HG02798 (cell line): ENCODE measurements around the gene NGF.
A peak's percentile ranks its signal among the peaks of the same experiment; 100 is the strongest.
"Not testable (repeated sequence)": the region's sequence is repeated elsewhere in the genome, so short reads cannot be mapped to it uniquely, and the experiment has no call there.

Source experiments
- ATAC-seq: cut with Tn5 transposase; IDR thresholded peaks from one replicate; pipeline ENCODE4 v1.9.1; 2021; ENCODE audit warnings: mild to moderate bottlenecking; ENCODE audit not compliant: unreplicated experiment, poor library complexity

NGF gene

DNA sequence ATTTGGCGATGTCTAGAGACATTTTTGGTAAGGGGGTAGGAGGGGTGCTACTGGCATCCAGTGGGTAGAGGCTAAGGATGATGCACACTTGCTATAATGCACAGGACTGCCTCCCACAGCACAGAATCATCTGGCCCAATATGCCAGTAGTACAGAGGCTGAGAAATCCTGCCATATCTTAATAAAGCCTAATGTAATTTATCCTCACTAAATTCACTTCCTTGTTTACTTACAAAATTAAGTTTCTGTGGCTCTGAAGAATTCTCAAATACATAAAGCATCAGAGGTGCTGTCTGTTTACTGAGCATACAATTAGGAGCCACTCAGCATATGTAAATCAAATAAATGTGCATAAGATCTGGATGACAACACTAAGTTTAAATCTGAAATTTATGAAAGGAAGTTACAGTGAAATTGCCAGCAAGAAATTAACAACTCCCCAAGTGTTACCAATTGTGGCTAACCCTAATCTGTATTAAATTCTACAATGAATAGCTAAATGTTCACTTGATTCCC is 26.5 kb downstream of the NGF start:
- ATAC-seq = no peak

DNA sequence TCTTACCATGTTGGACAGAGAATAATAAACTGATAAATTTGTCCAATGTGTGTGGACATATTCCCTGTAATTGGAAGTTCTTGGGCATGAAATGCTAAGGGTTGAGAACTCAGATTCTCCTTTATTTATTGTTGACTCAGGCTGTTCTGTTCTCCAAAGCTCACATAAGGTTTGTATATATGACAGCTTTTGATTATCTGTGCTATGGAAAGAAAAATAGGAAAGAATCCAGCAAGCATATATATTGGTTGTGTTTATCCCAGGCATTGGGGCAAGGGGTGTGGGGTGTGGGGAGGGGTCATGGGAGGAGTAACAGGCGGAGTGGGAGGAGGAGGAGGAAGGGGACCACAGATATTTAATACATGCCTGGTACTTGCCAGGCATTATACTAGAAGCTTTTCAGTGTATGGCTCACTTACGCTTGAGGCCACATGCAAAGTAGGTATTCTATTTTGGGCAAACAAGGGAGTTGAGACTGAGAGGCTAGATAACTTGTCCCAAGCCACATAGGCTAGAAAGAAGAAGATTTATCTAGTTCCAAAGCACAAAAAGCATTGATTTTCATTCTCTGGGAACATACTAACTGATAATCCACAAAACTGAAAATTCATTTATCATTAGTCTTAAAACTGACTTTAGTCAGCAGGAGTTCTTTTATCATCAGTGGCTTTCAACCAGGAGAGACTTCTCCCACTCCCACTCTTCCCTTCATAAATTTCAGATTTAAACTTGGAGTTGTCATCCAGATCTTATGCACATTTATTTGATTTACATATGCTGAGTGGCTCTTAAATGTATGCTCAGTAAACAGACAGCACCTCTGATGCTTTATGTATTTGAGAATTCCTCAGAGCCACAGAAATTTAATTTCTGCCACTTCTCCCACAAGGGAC is 27.2 kb downstream of the NGF start:
- peak; percentile 39 for ATAC-seq

DNA sequence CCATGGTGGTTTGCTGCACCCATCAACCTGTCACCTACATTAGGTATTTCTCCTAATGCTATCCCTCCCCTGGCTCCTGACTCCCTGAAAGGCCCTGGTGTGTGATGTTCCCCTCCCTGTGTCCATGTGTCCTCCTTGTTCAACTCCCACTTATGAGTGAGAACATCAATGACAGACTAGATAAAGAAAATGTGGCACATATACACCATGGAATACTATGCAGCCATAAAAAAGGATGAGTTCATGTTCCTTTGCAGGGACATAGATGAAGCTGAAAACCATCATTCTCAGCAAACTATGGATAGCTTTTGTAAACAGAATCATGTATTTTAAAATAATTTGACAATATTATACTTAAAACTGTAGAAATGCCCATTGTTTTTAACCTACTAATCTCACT is 28.5 kb downstream of the NGF start:
- not testable (repeated sequence) for ATAC-seq

DNA sequence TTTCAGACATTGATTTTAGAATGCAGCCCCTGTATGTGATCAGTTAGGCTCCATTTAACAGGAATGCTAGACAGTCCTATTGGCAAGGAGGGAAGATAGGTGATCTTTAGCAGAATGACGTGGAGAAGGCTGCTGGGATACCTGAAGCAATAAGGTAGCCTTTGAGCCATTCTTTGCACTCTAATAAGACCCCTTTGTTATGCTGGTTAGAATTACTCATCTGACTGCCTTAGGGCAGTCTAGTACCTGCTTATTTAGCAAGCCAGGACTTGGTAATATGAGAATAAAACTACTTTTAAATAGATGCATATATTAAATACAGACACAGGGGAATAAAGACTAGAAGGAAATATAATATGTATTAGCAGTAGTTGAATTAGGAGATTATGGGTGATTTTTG is 29.1 kb downstream of the NGF start:
- no peak for ATAC-seq

DNA sequence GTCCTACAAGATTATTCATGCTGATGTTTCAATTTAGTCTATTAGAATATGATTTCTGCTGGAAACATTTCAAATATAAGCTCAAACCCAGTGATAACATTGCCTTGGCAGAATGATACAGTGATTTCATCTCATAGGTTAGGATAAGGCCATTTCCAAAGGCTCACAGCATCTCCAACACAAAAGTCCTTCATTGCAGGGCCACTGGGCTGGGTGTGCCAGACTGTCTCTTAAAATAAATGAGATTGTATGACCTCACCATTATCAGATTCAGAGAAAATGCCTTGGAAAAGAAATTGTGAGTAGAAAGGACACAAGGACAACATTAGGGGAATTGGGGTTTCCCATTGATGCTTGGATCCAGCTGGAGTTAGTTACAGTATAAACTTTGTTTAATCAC is 30.4 kb downstream of the NGF start:
- no peak for ATAC-seq

DNA sequence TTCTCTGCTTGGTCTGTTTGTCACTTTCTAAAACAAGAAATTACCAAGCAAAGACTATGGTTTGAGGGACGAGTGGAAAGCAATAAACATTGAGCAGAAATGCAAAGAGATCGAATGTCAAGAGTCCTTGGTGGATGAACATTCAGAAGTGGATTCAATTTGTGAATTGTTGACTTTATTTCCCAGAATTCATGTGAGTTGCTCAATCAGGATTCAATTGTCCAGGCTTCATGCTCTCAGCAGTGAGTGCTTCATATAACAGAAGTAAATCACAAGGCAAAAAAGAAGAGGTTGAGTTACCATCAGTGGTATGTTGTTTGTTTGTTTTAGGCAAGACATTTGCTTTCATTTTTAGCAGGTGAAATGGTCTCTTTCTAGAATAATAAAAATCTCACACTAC is 31.9 kb downstream of the NGF start:
- no peak for ATAC-seq

DNA sequence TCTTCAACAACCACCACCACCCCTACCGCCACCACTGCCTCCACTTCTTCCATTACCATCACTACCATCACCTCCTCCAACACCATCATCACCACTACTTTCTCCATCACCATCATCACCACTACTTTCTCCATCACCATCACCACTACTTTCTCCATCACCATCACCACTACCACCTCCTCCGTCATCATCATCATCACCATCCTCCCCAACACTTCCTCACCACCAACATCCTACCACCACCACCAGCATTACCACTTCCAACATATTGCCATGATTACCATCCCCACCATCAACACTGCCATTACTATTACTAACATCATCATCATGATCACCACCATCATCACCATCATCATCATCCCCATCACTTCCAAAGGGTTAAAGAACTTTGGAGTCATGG is 34.7 kb downstream of the NGF start:
- ATAC-seq = no peak

DNA sequence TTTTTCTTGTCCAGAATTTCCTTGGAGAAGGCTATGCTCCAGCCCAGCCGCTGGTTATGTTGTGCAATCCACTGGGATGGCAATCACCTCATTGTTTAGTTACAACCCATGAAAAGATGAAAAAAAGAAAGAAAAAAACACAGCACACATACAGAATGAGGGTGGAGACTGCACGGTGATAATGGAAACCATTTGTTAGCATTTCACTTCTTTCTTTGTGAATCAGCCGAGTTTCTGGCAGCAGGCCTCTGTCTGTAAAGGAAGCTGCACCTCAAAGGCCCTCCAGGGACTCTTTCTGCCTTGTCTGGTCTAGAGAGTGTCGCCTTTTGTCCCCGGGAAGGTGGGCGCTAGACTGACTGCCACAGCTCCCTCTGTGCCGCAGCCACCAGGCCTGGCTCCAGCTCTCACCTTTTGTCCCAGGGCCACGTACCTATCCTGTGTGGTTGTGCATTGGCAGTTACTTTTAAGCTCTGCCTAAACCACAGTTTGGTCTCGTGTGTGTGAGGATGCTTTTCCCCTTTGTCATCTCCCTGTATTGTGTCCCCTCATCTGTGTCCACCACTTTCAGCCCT is 35.6 kb downstream of the NGF start:
- ATAC-seq = no peak

DNA sequence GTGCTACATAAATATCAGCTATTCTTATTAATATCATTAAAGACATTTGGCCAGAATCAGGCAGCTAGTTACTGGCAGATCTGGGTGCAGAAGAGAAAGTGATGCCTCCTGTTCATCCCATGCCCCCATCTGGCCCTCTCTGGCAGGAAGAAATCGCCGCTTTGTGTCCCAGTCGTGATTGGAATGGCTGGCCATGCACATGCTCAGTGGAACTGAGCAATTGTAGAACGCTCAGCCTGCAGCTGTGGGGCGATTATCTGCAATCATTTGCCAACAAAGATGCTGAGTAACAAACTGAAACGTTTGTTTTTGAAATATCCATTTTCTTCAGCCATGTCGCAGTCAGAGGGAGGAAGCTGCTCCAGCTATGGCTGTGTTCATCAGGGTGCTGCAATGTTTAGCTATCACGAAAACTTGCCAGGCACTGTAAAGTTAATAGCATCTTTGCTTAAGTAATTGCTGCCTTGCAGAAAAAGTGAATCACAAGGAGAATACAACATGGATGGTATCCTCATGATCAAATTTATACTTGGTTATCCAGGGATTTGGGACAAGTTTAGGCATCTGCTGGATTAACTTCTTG is 36.5 kb downstream of the NGF start:
- no peak for ATAC-seq

DNA sequence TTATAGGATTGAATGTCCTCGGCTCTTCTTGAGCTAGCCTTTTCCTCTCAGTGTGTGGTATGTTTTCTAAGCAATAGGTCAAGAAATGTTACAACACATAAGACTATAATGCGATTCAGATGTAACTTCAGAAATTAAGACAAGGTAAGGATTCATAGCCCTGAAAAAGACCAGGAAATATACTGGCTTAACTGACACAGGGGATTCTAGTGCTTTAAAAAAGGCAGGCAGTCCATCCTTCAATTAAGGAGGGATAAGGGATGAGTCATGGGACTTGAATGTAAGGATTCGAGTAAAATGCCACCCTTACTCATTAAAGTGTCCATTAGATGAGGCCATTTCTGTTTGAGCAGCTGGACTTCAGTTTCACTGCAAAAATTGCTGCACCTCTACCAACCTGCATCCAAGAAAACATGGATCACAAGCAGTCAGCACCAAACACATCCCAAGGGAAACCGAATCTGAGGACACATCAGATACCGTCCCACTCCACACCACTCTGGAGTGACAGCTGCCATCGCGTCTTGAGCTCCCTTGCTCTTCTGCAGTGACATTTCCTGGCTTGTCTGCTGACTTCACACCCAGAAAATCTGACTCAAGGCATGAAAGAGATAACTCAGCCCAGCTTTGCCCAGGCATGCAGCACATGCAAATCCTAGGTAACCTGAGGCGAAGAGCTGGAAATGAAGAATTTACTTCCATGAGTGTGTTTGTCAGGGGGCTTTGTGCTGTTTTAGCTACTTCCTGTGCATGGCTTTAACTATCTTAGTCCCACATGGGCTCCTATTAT is 37.8 kb downstream of the NGF start:
- ATAC-seq = no peak

DNA sequence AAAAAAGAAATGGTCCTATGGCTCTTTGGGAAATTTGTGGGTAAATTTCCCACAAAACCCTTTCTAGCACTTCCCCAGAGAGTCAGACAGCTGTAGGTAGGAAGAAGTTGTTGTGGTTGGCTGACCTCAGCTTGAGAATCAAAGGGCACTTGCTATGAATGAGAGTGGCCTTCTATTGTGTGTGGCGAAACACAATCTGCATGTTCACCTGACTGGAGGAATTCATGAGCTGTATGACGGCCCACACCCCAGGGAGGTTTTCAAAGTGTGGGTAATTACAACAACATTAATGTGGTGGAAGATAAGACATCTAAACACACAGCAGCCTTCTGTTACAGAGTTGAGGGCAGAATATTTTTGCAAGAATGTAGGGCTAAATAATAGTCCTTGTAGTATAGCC is 38.8 kb downstream of the NGF start:
- ATAC-seq = no peak

DNA sequence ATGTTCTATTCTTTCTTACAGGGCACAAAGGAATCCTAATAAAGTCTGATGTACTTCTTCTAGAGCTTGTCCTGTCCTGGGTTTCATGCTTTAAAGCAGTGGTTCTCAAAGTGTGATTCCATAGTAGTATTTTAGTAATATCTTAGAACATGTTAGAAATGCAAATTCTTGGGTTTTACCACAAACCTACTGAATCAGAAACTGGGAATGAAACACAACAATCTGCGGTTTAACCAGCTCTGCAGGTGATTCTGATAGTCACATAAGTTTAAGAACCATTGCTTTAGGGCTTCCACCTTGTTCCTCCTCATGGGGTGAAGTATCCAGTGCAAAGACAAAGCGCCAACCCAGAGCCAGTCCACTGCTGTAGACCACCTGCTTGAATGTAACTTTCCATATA is 41.1 kb downstream of the NGF start:
- peak; percentile 95 for ATAC-seq

DNA sequence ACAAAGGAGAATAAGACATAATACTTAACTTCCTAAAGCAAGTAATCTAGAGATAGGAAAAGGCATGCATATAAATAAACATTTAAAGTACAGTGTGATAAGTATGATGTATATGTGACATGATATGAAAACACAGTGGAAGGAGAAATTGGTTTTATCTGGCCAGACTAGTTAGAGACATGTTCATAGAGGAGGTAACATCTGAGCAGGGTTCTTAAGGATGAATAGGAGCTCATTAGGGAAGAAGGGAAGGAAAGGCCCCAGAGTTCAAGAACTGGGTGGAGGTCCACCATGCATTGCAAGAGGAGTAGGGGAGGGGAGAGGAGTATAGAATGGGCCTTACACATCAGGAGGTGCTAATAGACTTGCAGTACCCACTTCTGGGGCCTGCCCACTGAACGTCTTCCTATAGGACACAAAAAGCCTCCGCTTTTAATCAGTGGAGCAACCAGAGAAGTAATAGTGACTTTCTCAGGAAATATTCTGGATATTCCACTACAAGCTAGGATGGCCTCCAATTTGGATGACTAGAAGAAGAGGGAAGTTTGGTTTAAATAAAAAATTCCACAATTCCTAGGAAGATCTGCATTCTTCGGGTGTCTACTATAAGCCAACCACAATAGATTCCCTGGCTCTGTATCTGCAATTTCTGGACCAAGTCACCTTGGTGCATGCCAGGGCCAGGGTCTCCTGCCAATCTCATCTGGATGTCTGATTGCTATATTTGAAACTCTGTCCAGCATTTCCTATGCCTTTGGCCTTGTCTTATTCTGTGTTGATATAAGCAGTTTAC is 41.9 kb downstream of the NGF start:
- ATAC-seq = no peak

DNA sequence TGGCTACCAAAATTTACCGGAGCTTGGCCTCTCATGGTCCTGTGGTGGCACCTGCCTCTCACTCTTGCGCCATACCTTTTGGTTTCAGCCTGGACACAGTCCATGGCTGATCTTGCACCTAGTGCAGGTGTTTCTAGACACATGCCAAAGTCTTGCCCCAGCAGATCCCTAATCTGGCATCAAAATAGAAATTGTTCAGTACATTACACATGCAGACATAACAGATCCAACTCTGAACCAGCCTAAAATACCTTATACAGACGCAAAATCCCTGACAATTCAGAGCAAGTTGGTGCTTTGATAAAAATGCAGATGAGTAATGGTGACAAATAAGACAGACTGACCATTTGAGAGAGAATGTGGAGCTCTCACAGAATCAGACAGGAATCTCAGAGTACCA is 44.1 kb downstream of the NGF start:
- no peak for ATAC-seq

DNA sequence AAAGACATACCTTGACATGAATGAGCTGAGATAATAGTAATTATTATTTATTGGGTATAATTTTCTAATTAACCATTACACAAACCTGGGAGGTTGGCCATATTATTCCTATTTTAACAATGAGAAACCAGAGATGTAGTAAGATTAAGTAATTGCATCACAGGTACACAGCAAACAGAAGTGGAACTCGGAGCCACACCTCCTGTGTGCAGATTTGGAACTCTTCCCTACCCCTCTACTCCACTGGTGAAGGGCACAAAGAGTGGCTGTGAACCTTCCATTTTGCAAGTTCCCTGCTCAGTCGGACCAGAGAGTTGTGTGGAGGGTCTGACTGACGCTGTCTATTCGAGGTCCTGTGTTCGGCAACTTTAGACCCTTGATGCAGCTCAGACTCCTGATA is 45.0 kb downstream of the NGF start:
- no peak for ATAC-seq

DNA sequence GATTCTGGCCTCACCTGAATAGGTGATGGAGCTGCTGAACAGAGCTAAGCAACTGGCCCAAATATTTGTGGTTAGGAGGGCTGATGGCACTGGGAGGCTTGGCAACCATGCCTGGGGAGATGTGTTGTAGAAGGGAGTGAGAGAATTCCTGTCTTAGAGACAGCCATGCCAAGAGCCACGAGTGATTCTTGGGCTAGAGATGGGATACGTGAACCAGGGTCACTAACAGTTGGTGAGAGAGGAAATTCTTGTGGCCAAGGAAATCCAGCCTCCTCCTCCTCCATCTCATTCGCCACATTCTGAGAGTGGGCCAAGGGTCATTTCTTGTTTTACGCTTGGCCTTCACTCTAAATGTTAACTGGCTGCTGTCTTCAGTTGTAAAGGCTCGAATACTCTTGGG is 46.3 kb downstream of the NGF start:
- ATAC-seq = no peak

DNA sequence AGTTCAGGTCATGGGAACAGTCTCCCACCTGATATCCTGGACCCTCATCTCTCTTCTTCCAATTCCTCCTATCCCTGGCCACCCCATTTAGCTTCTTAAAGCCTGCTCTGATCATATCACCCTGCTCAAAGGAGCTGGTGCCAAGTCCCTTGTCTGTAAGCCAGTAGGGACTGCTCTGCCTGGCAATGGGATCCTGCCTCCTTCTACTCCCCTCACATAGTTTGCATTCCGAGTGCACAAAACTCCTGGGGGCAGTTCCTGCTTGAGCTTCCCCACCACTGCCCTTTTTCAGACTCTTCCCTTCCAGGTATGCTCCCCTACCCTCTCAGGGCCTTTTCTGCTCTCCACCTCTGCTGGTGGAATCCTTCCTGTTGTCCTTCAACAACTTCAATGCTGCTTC is 48.1 kb downstream of the NGF start:
- ATAC-seq = no peak

DNA sequence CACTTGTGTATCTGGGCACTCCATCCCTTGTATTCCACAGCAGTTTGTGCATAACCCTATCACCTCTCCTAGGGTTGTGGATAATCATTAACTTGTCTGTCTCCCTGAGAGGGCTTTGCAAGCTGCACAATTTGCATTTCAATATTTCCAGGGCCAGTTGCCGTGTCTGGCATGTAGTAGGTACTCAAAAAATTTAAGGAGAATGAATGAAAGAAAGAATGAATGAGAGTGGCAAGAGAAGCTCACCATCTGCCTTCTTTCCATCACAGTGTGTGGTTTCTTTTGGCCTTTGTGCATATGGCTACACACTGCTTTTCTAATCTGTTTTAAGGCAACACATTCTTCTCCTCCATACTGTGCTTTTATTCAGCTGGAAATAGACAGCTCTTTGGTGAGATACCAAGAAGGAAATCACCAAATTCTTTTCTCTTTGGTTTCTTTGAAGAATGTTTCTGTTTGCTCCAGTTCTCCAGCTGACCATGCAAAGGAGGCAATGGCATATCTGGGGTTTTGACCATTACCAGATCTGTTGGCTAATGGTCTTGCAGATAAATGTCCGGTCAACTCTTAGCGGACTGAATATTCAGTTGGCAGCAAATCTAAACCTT is 49.4 kb downstream of the NGF start:
- no peak for ATAC-seq

DNA sequence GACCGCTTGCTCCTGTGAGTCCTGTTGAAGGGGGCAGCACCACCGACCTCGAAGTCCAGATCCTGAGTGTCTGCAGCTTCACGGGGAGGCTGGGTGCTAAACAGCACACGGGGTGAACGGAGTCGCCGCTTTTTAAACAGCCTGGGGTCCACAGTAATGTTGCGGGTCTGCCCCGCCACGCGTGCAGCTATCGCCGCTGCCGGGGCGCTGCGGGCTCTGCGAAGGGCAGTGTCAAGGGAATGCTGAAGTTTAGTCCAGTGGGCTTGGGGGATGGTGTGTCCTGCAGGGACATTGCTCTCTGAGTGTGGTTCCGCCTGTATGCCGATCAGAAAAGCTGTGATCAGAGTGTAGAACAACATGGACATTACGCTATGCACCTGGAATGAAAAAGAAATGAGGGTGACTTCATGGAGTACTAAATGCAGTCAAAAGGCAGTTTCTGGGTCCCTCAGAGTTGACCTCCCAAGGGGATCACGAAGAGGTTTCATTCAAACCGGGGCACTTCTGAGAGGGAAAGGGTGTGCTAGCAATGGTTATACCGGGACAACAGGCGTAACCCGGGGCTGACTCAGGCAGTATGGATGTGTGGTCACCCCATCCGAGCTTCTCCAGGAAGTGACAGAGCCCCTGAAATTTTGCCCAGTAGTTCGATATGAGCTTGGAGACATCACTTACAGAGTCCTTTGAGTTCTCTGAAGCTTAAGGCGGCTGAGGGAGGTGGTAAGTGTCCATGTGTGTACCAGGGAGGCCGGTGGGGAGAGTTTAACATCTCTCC is 51.4 kb downstream of the NGF start:
- ATAC-seq = no peak
